ENCODE results near the gene BLVRB. TPM values are rescaled to one million over a fixed set of nuclear protein-coding genes. Genes with fewer than 3 reads are reported as not detected.

The BLVRB gene
- total and polyA plus RNA-seq, 2 of the 8 experiments (the other 6 are each of a cell fraction or from before 2014, with no cell fraction given), result 28.7 to 182 TPM

DNA sequence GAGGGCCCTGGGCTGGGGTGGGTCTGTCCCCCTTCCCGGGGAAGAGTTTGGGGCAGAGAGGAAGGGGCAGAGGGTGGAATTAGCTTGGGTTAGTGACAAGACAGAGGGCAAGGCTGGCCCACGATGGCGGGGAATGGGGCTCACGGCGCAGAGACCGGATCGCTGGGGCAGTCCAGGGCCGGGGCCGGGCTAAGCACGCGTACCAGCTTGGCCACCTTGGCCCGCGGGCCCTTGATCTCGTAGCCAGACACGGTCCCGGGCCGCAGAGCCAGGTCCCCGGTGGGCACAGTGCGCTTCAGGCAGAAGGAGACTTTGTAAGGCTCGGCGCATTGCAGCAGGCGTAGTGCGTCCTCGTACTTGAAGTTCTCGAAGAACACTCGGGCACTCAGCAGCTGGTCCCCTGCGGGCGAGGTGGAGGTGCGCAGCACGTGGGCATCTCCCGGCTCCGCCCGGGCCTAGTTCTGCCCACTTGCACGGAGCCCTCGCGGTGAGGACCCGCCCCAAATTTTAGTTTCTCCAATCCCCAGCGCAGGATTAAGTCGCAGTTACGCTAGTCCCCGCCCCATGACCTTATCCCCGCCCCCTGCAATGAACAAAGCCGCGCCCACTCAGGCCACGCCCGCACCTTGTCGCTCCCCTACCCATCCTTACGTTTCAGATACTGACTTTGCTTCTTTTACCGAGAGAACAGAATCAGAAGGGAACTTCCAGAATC, 67.0 kb downstream of the BLVRB start (continued):
- TF ChIP-seq JUN (IDR thresholded peaks at IDR 0.05; ENCODE audit: low read depth, low read length), result no peak
- TF ChIP-seq CBX8 (IDR thresholded peaks at IDR 0.05; ENCODE audit: borderline replicate concordance, low read depth, low read length), result no peak
- TF ChIP-seq POLR2A (IDR thresholded peaks at IDR 0.05; ENCODE audit: control extremely low read depth in 1 of 2, low read depth in 2 of 2, low read length in 2 of 2), result no peak
- TF ChIP-seq SP1 (IDR thresholded peaks at IDR 0.05; ENCODE audit: low read depth, low read length), result peak; percentile 69; the same call in 1 of the 2 replicates
- no peak for TF ChIP-seq RFX5 (IDR thresholded peaks at IDR 0.05; ENCODE audit: borderline replicate concordance, low read depth, low read length)
- TF ChIP-seq BCL11A (IDR thresholded peaks at IDR 0.05; ENCODE audit: low read depth in 2 of 2, low read length in 2 of 2), result no peak
- no peak for TF ChIP-seq MAFK (IDR thresholded peaks at IDR 0.05; ENCODE audit: low read depth, low read length)
- TF ChIP-seq ATF2 (IDR thresholded peaks at IDR 0.05; ENCODE audit: low read length), result no peak
- no peak for TF ChIP-seq CHD1 (IDR thresholded peaks at IDR 0.05; ENCODE audit: low read depth, low read length)
- TF ChIP-seq, protein P1, sequence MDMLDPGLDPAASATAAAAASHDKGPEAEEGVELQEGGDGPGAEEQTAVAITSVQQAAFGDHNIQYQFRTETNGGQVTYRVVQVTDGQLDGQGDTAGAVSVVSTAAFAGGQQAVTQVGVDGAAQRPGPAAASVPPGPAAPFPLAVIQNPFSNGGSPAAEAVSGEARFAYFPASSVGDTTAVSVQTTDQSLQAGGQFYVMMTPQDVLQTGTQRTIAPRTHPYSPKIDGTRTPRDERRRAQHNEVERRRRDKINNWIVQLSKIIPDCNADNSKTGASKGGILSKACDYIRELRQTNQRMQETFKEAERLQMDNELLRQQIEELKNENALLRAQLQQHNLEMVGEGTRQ (IDR thresholded peaks at IDR 0.05; ENCODE audit: low read length), result peak; percentile 76
- no peak for TF ChIP-seq CTBP2 (IDR thresholded peaks at IDR 0.05; ENCODE audit: borderline replicate concordance, insufficient read depth, insufficient read length, low read length)
- no peak for TF ChIP-seq ZNF274 (IDR thresholded peaks at IDR 0.05; ENCODE audit: borderline replicate concordance, extremely low read depth, low read length)
- TF ChIP-seq SP4 (IDR thresholded peaks at IDR 0.05; ENCODE audit: low read length), result no peak
- TF ChIP-seq NRF1 (IDR thresholded peaks at IDR 0.05; ENCODE audit: low read depth, low read length), result no peak
- no peak for TF ChIP-seq GTF2F1 (IDR thresholded peaks at IDR 0.05; ENCODE audit: borderline replicate concordance, low read depth, low read length)
- TF ChIP-seq YY1 (IDR thresholded peaks at IDR 0.05; ENCODE audit: low read depth, low read length), result no peak
- TF ChIP-seq RAD21 (IDR thresholded peaks at IDR 0.05 in 1 of 2, conservative IDR thresholded peaks at IDR 0.05 in 1 of 2; ENCODE audit: low read depth in 2 of 2, low read length in 2 of 2), result no peak
- no peak; a peak in 1 of 4 replicates for TF ChIP-seq SIN3A (conservative IDR thresholded peaks at IDR 0.05 in 1 of 2, IDR thresholded peaks at IDR 0.05 in 1 of 2; ENCODE audit: low read depth in 1 of 2, low read length in 2 of 2)
- 0 out of 2 replicates have a peak, but pooled peaks have one; percentile 22 for TF ChIP-seq TAF1 (IDR thresholded peaks at IDR 0.05; ENCODE audit: low read depth, low read length)
- TF ChIP-seq, protein P2, sequence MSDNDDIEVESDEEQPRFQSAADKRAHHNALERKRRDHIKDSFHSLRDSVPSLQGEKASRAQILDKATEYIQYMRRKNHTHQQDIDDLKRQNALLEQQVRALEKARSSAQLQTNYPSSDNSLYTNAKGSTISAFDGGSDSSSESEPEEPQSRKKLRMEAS (IDR thresholded peaks at IDR 0.05), result peak; percentile 98
- no peak for TF ChIP-seq CBX5 (IDR thresholded peaks at IDR 0.05; ENCODE audit: low read depth, low read length)
- TF ChIP-seq SIX5 (IDR thresholded peaks at IDR 0.05; ENCODE audit: low read depth, low read length), result no peak

All from H1 (cell line).